CD4-positive, alpha-beta T cell treated with Interleukin-6 for 4 hours (primary cell): ENCODE results near the gene FAF1.
"Not testable (repeated sequence)": the region's sequence is repeated elsewhere in the genome, so short reads cannot be mapped to it uniquely, and the experiment has no call there.

Experiments
- DNase-seq: peaks from one replicate; pipeline ENCODE4 v3.0.0-alpha.2; 2020; ENCODE audit warnings: mixed read lengths

FAF1 gene

DNA sequence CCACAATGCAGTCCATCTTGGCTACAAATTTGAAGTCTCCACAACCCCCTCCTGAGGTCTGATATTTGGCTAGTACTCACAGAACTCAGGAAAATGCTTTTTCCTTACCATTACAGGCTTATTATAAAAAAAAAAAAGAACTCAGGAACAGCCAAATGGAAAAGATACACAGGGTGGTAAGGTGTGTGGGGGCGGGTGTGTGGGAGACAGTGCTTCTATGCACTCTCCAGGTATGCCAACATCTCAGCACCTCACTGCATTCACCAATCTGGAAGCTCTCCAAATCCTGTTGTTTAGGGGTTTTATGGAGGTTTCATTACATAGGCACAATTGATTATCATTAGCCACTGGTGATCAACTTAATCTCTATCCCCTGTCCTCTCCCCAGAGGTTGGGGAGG lies 126.9 kb downstream of the FAF1 start:
- DNase-seq = no peak

DNA sequence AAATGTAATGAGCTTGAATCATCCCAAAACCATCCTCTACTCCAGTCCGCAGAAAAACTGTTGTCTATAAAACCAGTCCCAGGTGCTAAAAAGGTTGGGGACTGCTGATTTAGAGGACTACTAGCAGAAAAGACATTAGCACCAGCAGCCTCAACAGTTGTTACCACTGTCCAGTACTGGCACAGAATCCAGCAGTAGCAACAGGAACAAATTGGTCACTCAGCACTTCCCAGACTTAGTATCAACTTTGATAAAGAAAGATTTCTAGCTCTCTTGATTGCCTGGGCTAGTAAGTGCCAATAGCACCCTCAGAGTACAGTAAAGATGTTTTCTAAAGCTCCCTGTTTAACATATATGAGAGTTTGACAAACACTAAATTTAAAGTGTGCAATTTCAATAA lies 127.9 kb downstream of the FAF1 start:
- DNase-seq = no peak

DNA sequence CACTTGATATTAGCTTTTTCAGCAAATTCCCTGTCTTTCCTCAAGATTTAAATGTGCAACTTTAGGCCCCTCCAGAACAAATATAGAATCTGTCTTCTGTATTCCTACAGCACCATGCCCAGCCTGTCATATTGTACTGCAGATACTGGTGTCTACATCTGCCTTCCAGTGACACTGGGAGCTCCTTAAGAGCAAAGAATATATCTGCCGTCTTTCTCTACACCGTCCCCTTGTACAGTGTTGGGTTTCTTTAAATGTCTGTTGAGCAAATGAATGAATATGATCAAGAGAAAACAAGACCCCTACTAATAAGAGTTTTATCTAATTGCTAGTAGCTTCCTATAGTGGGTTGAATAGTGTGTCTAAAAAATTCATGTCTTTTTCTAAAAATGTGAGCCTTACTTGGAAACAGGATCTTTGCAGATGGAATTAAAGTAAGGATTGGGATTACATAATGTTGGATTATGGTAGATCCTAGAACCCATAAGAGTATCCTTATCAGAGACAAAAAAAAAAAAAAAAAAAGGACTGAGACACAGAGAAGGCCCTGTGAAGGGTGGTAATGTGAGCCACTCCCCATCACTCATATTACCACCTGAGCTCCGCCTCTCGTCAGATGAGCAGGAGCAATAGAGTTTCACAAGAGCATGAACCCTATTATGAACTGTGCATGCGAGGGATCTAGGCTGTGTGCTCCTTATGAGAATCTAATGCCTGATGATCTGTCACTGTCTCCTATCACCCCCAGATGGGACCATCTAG lies 128.6 kb downstream of the FAF1 start:
- no peak for DNase-seq

DNA sequence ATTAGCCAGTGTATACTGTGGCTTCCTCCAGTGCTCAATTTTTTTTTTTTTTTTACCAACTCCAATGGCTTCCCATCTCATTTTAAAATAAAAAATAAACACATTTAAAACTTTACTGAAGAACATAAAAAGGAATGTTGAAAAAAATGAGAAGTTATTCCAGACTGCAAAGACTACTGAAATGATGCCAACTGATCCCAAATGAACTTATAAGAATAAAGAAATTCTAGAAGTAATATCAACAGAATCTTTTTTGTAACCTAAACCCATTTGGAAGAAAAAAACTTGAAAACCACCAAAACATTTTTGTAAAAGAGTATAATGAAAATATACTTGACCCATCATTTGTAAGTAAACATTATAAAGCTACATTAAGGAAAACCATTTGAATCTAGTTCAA lies 129.4 kb downstream of the FAF1 start:
- DNase-seq = no peak

DNA sequence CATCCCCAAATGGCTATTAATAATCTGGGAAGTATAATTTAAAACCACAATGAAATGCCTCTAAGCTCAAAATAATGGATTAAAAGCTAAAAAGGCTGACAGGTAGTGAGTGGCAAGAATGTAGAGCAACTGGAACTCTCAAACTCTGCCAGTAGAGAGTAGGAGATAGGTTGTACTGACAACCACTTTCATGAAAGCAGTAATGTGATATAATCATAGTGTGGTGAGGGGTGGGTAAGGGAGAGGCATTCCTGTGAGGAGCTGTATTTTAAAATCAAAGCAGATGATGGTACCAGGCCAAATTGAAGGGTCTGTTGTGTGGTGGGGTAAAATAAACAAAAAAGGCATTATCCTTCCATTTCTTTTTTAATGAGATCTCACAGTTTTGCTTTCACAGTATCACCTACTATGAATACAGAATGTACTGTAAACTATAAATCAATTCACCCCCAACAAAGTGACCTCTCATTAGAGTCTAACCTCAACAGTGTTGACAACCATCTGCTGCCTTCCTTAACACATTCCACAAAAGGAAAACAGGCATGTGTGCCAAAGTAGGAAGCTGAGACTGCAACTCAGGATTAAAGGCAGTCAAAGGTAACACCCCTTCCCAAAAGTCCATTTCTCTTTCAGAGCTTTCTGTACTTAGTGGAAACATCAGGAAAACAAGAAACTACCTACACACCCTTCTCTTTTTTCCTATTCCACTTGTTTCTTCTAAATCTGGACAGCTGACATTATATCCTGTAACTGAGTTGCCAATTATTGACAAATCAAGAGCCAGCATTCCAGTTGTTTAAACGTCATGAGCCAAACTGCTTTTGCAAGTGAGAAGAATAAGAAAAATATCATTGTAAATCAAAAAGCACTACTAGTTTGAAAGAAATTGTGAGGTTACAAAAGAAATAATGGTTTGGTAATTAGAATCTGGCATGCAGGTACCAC lies 130.8 kb downstream of the FAF1 start:
- DNase-seq = no peak

DNA sequence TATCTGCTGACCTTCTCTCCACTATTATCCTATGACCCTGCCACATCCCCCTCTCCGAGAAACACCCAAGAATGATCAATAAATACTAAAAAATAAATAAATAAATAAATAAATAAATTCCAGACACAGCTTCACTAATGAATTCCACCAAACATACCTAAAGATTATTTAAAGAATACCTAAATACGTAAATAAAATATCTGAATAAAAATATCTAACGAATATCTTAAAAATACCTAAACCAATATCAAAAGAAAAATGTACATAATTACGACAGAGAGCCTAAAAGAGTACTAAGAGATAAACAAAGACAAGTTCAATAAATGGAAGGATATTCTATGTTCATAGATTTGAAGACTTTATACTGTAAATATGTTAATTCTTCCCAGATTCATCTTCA lies 132.5 kb downstream of the FAF1 start:
- no peak for DNase-seq

DNA sequence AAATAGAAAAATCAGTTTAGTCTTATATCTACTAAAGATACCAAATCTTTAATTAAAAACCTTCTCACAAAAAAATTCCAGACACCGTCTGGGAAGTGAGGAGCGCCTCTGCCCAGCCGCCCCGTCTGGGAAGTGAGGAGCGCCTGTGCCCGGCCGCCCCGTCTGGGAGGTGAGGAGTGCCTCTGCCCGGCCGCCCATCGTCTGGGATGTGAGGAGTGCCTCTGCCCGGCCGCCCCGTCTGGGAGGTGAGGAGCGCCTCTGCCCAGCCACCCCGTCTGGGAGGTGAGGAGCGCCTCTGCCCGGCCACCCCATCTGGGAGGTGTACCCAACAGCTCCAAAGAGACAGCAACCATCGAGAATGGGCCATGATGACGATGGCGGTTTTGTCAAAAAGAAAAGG lies 133.3 kb downstream of the FAF1 start:
- not testable (repeated sequence) for DNase-seq

DNA sequence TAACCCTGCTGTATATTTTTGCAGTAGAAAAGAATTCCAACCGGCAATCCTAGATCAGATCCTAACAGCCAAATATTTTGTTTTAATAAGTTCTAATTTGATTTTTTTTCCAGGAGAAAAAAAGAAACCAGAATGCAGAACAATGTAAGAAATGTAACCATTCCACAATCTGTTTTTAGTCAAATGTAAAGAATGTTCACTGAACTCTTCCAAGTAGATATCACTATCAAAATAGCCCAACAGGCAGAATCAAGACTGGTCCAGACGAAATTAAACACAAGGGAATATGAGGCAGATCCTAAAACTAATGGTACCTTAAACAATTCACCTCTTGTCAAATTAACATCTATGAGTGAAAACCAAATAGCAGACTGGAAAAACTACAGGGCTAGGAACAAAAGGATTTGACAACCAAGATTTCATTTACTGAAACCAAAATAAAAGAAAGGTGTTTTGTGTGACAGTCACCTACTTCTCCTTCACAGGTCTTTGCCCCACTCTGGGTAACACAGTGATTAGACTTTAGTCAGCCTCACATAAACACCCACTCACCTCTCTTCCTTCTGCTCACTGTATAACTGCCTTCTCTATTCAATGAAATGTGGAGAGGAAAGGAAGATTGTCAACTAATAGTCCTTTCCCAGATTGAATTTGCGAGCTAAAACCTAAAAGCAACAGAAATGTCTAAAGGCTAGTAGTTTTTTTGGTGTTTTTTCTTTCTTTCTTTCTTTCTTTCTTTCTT lies 137.9 kb downstream of the FAF1 start:
- DNase-seq = no peak

DNA sequence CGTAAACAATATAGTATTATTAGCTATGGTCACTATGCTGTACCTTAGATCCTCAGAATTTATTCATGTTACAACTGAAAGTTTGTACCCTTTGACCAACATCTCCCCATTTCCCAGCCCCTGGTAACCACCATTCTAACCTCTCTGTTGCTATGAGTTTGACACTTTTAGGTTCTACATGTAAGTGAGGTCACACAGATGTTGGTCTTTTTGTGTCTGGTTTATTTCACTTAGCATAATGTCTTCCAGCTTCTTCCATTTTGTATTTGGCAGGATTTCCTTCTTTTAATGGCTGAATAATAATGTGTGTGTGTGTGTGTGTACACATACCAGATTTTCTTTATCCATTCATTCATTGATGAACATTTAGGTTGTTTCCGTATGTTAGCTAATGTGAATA lies 139.5 kb downstream of the FAF1 start:
- no peak for DNase-seq

DNA sequence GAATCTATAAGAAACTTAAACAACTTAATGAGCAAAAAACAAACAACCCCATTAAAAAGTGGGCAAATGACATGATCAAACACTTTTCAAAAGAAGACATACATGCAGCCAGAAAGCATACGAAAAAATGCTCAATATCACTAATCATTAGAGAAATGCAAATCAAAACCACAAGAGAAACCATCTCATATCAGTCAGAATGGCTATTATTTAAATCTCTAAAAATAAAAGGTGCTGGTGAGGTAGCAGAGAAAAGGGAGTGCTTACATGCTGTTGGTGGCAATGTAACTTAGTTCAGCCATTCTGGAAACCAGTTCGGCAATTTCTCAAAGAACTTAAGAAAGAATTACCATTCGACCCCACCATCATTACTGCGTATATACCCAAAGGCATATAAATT lies 147.7 kb downstream of the FAF1 start:
- DNase-seq = no peak

DNA sequence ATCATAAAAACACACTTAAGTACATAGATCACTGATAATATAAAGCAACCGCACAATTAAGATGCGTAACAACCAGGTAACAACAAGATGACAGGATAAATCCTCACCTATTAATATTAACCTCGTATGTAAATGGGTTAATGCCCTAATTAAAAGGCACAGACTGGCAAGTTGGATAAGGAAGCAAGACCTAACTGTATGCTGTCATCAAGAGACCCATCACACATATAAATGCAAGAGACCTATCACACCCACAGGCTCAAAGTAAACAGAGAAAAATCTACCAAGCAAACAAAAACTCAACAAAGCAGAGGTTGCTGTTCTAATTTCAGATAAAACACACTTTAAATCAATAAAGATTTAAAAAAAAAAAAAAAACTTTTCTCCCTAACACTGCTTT lies 151.8 kb downstream of the FAF1 start:
- DNase-seq = no peak

DNA sequence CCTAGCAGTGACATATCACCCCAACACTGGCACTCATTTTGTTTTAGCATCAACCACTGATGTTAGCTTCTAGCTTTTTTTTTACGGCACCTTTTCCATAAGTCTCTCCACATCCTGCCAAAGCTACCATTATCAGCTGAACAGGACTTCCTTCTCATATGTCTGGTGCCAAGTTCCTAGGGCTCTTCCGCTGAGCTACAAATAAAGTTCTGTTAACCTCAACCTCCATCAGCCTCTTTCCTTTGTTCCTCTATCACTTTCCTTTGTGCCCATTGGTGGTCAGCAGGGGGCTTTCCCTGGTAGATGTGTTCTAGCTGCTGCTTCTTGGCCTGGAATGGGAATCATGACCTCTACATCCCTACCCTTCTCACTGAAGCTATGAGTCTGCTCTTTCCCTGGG lies 163.8 kb downstream of the FAF1 start:
- no peak for DNase-seq

DNA sequence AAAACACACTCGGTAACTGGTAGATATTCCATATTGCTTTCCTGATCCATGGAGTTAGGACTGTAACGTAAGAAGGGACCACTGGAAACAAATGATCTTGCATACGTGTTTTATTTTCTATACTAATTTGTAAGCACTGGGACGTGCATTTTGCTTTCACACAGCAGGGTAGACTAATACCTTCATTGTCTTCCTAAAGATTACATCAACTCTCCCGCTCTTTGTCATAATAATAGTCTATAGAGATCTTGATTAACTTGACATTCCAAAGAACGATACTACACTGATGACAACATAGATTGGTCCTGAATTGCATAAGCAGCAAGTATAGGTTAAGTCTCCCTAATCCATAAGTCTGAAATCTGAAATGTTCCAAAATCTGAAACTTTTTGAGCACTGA lies 166.5 kb downstream of the FAF1 start:
- no peak for DNase-seq

DNA sequence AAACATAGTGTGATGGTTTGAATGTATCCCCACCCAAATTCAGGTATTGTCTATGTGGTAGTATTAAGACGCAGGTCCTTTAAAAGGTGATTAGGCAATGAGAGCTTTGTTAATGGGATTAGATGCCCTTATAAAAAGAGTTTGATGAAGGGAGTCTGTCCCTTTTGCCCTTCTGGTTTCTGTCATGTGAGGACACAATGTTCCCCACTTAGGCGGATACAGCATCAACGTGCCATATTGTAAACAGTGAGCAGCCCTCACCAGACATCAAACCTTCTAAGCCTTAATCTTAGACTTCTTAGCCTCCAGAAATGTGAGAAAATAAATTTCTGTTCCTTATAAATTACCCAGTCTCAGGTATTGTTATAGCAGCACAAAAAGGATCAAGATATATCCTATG lies 172.8 kb downstream of the FAF1 start:
- DNase-seq = no peak

DNA sequence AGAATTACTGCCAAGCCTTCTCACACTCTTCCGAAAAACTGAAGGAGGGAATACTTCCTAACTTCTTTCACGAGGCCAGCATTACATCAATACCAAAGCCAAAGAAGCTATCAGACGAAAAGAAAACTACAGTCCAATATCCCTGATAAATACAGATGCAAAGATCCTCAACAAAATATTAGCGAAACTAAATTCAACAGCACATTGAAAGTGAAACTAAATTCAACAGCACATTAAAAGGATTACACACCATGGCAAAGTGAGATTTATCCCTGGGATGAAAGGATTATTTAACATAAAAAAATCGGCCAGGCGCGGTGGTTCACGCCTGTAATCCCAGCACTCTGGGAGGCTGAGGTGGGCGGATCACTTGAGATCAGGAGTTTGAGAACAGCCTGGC lies 176.8 kb downstream of the FAF1 start:
- DNase-seq = no peak

DNA sequence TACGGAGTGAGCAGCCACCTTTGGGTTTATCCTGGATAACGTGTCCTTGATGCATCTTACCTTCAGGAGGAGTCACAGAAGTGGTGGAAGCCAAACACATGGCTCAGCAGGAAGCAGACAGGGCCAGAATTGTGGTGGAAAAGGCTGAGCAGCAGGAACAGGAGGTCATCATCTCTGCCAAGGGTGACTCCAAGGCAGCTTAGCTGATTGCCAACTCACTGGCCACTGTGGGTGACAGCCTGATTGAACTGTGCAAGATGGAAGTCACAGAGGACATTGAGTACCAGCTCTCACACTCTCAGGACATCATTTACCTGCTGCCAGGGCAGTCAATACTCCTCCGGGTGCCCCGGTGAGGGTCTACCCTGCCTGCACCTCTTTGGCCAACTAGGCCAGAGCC lies 179.3 kb downstream of the FAF1 start:
- DNase-seq = no peak

DNA sequence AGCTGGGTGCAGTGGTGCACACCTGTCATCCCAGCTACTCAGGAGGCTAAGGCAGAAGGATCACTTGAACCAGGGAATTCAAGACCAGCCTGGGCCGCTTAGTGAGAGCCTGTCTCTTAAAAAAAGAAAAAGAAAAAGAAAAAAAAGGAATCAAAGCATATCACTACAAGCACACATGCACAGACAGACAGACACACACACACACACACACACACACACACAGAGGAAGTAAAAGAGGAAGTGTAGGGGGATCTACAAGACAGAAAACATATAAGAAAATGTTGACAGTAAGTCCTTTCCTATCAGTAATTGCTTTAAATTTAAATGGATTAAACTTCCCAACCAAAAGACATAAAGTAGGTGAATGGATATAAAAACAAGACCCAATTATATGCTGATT lies 180.3 kb downstream of the FAF1 start:
- DNase-seq = no peak

DNA sequence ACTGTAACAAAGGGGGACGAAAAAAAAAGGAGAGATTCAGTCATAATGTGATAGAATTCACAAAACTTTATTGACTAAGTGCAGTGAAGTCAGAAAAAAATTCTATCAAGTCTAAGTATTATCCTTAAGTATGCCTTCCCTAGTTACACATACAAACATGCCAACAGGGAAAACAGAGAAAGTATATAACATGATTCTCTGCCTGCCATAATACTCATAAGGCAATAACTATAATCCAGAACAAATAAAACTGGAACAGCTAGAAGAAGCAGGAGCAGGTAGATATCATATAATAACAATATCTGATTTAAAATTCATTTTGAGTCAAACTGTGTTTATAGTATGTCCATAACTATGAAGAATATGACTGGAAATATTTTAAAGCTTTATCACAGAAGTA lies 184.3 kb downstream of the FAF1 start:
- no peak for DNase-seq

DNA sequence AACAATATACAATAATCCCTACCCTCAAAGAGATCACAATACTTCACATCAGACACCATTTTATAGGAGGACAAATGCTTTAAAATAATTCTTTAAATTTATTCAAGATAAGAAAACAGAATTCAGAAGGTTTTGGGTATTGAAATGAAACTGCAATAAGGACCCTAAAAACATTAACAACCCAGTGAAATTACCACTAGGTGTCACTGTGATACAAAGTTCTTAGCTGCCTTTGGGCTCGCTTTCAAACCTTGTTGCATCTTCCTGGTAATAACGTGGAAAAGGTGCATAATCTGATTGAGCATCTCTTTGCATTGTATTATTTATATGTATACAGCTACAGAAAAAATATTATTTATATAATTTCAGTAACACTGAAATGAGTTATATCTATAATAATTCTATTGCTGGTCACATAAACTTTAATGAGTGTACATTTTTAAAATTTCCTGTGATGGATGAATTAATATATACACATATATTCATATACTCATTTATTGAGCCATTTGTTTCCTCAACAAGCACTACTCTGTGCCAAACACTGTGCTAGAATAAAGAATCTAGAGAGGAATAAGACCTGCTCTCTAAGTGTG lies 185.2 kb downstream of the FAF1 start:
- DNase-seq = peak; percentile 8

DNA sequence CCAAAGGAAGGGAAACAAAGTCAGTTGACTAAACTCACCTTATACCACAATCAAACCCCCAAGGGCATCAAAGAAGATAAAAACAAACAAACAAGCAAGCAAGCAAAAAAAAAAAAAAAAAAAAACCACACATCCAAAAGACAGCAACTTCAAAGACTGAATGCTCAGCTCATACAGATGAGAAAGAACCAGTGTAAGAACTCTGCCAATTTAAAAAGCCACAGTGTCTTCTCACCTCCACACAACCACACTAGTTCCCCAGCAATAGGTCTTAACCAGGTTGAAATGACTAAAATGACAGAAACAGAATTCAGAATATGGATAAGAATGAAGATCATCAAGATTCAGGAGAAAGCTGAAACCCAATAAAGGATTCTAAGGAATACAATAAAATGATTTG lies 193.4 kb downstream of the FAF1 start:
- no peak for DNase-seq

DNA sequence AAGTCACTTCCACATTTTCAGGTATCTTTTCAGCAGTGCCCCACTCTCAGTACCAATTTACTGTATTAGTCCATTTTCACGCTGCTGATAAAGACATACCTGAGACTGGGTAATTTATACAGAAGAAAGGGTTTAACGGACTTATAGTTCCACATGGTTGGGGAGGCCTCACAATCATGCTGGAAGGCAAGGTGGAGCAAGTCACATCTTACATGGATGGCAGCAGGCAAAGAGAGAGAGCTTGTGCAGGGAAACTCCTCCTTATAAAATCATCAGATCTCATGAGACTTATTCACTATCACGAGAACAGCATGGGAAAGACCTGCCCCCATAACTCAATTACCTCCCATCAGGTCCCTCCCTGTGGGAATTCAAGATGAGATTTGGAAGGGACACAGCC lies 203.5 kb downstream of the FAF1 start:
- not testable (repeated sequence) for DNase-seq

DNA sequence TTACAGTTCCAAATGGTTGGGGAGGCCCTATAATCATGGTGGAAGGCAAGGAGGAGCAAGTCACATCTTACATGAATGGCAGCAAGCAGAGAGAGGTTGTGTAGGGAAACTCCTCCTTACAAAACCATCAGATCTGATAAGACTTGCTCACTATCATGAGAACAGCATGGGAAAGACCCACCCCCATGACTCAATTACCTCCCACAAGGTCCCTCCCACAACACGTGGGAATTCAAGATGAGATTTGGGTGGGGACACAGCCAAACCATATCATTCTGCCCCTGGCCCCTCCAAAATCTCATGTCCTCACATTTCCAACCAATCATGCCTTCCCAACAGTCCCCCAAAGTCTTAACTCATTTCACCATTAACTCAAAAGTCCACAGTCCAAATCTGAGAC lies 205.3 kb downstream of the FAF1 start:
- not testable (repeated sequence) for DNase-seq

DNA sequence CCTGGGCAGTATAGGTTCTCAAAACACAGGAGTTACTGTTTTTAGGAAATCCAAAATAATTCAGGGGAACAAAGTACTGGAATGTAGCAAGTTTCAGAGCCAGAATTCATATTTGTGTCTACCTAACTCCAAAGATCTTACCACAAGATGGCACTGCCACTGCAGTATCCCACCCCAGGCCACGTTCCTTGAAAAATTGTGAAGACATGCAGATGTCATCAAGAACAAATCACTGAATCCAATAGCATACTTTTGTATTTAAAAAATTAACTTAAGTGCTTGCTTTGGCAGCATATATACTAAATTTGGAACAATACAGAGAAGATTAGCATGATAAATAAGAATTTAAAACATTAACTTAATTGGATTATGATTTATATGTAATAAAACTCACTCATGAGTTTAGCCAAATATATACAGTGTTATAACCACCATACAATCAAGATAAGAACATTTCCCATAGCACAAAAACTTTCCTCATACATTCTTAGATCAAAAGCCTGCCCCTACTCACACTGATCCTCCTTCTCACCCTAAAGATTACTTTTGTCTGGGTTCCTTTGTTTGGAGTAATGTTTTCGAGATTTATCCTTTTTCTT lies 209.9 kb downstream of the FAF1 start:
- DNase-seq = no peak
